Smooth muscle cell (in vitro differentiated cells): Measurements from ENCODE around the gene LYST. TPM values are rescaled to one million over a fixed set of nuclear protein-coding genes. Genes with fewer than 3 reads are reported as not detected.
"Not testable (repeated sequence)": the region's sequence is repeated elsewhere in the genome, so short reads cannot be mapped to it uniquely, and the experiment has no call there.

Experiments used
- DNase-seq: peaks from one replicate; lab custom pipeline; 2025; ENCODE audit not compliant: unreplicated experiment; lab: John Stamatoyannopoulos, UW
- H2AFZ ChIP-seq: fragments of 200-600 bp; sonication (generic); 2 replicates; pipeline ENCODE4 v1.6.0; 2016; ENCODE audit warnings: antibody characterized with exemption, low read depth, mild to moderate bottlenecking
- H3F3A ChIP-seq: fragments of 200-600 bp; sonication (generic); 2 replicates; pipeline ENCODE4 v1.6.0; 2017; ENCODE audit warnings: antibody characterized with exemption, low read depth
- H3K27ac ChIP-seq: fragments of 200-600 bp; sonication (generic); 2 replicates; pipeline ENCODE4 v1.5.1; 2016; ENCODE audit warnings: low read depth, mild to moderate bottlenecking
- H3K27me3 ChIP-seq: fragments of 200-600 bp; sonication (generic); 2 replicates; pipeline ENCODE4 v1.6.1; 2016; ENCODE audit warnings: low read depth, mild to moderate bottlenecking
- H3K36me3 ChIP-seq: fragments of 200-600 bp; sonication (generic); 2 replicates; pipeline ENCODE4 v1.5.1; 2016; ENCODE audit warnings: low read depth
- H3K4me1 ChIP-seq: fragments of 200-600 bp; sonication (generic); 2 replicates; pipeline ENCODE4 v1.5.1; 2016; ENCODE audit warnings: low read depth
- H3K4me2 ChIP-seq: fragments of 200-600 bp; sonication (generic); 2 replicates; pipeline ENCODE4 v1.6.0; 2016; ENCODE audit warnings: mild to moderate bottlenecking
- H3K4me3 ChIP-seq: fragments of 200-600 bp; sonication (generic); 2 replicates; pipeline ENCODE4 v1.5.1; 2016; ENCODE audit warnings: mild to moderate bottlenecking
- H3K79me2 ChIP-seq: fragments of 200-600 bp; sonication (generic); 2 replicates; pipeline ENCODE4 v1.6.0; 2016; ENCODE audit warnings: low read depth, mild to moderate bottlenecking
- H3K9ac ChIP-seq: fragments of 200-600 bp; sonication (generic); 2 replicates; pipeline ENCODE4 v1.6.0; 2016; ENCODE audit warnings: low read depth
- H3K9me3 ChIP-seq: fragments of 200-600 bp; sonication (generic); replicated peaks from 2 replicates; pipeline ENCODE4 v1.5.1; 2016; ENCODE audit warnings: low read depth
- H4K20me1 ChIP-seq: fragments of 200-600 bp; sonication (generic); 2 replicates; pipeline ENCODE4 v1.6.0; 2016; ENCODE audit warnings: low read depth
- WGBS: methylation state at CpG from one replicate; pipeline ENCODE4 v1.1.7; 2016; ENCODE audit warnings: low lambda C conversion rate; 5-methylcytosine and 5-hydroxymethylcytosine counted together
- polyA plus RNA-seq: library from polyadenylated mRNA; unstranded; fragments of >200 nt; fragmentation: Nextera tagmentation; extraction: Ambion mirVana; gene quantifications from 2 replicates; pipeline ENCODE4 v1.2.1, GENCODE V29; 2016
- total RNA-seq: library from RNA; depleted of rRNA; stranded (reverse); fragments of >200 nt; gene quantifications from 2 replicates; pipeline ENCODE4 v1.2.3, GENCODE V29; 2014
- TF ChIP-seq, protein P1 (sequence below): fragments of 200-600 bp; sonication (generic); IDR thresholded peaks from 2 replicates; pipeline ENCODE4 v1.5.1; 2017; ENCODE audit warnings: borderline replicate concordance, mild to moderate bottlenecking, antibody characterized with exemption; ENCODE audit not compliant: insufficient read depth, poor library complexity, severe bottlenecking

LYST gene
- total and polyA plus RNA-seq, 2 experiments from 2014 or later: 2.2 to 13.5 TPM

GRCh38 chr1:235757587-235758096, 109.1 kb downstream of the LYST start:
- no peaks in the 10 kb centered on the region for H3K9me3 ChIP-seq
- no peak overlapping the region for H3K9ac ChIP-seq
- TF ChIP-seq, protein P1, sequence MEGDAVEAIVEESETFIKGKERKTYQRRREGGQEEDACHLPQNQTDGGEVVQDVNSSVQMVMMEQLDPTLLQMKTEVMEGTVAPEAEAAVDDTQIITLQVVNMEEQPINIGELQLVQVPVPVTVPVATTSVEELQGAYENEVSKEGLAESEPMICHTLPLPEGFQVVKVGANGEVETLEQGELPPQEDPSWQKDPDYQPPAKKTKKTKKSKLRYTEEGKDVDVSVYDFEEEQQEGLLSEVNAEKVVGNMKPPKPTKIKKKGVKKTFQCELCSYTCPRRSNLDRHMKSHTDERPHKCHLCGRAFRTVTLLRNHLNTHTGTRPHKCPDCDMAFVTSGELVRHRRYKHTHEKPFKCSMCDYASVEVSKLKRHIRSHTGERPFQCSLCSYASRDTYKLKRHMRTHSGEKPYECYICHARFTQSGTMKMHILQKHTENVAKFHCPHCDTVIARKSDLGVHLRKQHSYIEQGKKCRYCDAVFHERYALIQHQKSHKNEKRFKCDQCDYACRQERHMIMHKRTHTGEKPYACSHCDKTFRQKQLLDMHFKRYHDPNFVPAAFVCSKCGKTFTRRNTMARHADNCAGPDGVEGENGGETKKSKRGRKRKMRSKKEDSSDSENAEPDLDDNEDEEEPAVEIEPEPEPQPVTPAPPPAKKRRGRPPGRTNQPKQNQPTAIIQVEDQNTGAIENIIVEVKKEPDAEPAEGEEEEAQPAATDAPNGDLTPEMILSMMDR: no peak
- H3K4me3 ChIP-seq: no peak overlapping the region
- H3K4me2 ChIP-seq: no peak overlapping the region
- H3K27me3 ChIP-seq: no peaks in the 10 kb centered on the region
- H3K4me1 ChIP-seq: no peaks in the 10 kb centered on the region
- H4K20me1 ChIP-seq: no peaks in the 10 kb centered on the region
- H3K79me2 ChIP-seq: no peaks in the 10 kb centered on the region
- no peak for DNase-seq
- H3K27ac ChIP-seq: no peak overlapping the region
- no peaks in the 10 kb centered on the region for H3K36me3 ChIP-seq
- no peaks in the 10 kb centered on the region for H3F3A ChIP-seq
- no peak overlapping the region for H2AFZ ChIP-seq

DNA sequence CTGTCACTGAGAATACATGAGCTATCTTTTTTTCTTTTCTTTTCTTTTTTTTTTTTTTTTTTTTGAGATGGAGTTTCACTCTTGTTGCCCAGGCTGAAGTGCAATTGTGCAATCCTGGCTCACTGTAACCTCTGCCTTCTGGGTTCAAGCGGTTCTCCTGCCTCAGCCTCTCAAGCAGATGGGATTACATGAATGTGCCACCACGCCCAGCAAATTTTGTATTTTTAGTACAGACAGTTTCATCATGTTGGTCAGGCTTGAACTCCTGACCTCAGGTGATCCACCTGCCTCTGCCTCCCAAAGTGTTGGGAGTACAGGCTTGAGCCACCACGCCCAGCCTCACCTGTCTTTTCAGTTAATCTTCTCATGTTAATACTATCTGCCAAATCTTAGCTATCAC, 112.5 kb downstream of the LYST start:
- H3K79me2 ChIP-seq: not testable (repeated sequence)

GRCh38 chr1:235749755-235750300, 116.9 kb downstream of the LYST start:
- Histone ChIP-seq H3K9me3 (no peaks in the 10 kb centered on the region), H3K9ac (no peak overlapping the region), H3K36me3 (no peaks in the 10 kb centered on the region), H3K27ac (no peak overlapping the region), H3K79me2 (no peaks in the 10 kb centered on the region), H3F3A (no peaks in the 10 kb centered on the region), H3K27me3 (no peaks in the 10 kb centered on the region), H2AFZ (no peak overlapping the region), H3K4me1 (no peaks in the 10 kb centered on the region), H3K4me3 (no peak overlapping the region), H4K20me1 (no peaks in the 10 kb centered on the region), H3K4me2 (no peak overlapping the region)
- 93% methylated on average over 1 of the region's 1 CpG for WGBS
- no peak for DNase-seq
- TF ChIP-seq, protein P1: no peak

More for the DNA sequence above, 112.5 kb downstream of the LYST start:
- not testable (repeated sequence) for H2AFZ ChIP-seq, DNase-seq, H3K9me3 ChIP-seq, H3K4me3 ChIP-seq, H3K9ac ChIP-seq, H3K27me3 ChIP-seq, H3K27ac ChIP-seq, H4K20me1 ChIP-seq, H3F3A ChIP-seq, H3K36me3 ChIP-seq, H3K4me1 ChIP-seq, H3K4me2 ChIP-seq
- 100% methylated on average over 2 of the region's 3 CpGs for WGBS

GRCh38 chr1:235748747-235749146, 118.0 kb downstream of the LYST start:
- Histone ChIP-seq H3K79me2 (no peaks in the 10 kb centered on the region), H3K27me3 (no peaks in the 10 kb centered on the region), H3K4me1 (no peaks in the 10 kb centered on the region), H4K20me1 (no peaks in the 10 kb centered on the region), H3K4me3 (no peak overlapping the region), H3F3A (no peaks in the 10 kb centered on the region), H3K9me3 (no peaks in the 10 kb centered on the region), H3K36me3 (no peaks in the 10 kb centered on the region), H3K9ac (no peak overlapping the region), H2AFZ (no peak overlapping the region), H3K4me2 (no peak overlapping the region), H3K27ac (no peak overlapping the region)
- 91% methylated on average over 2 of the region's 2 CpGs for WGBS
- TF ChIP-seq, protein P1: no peak
- DNase-seq: no peak
